H9 (cell line): ENCODE data around the gene ESRRB. TPM values are rescaled to one million over a fixed set of nuclear protein-coding genes. Genes with fewer than 3 reads are reported as not detected.

Experiments
- DNase-seq: peaks from one replicate; pipeline ENCODE4 v3.0.0-alpha.2; 2017
- H2AFZ ChIP-seq: one replicate; pipeline ENCODE4 v1.6.1; 2013; ENCODE audit warnings: mild to moderate bottlenecking, low read length, control low read depth, moderate library complexity
- H2AK5ac ChIP-seq: 2 replicates; pipeline ENCODE4 v1.6.1; 2013; ENCODE audit warnings: low read length, control low read depth, mixed read lengths; ENCODE audit not compliant: insufficient read length
- H2BK120ac ChIP-seq: one replicate; pipeline ENCODE4 v1.6.1; 2013; ENCODE audit warnings: low read depth, mild to moderate bottlenecking, low read length, control low read depth, inconsistent platforms; ENCODE audit not compliant: poor library complexity, severe bottlenecking
- H2BK12ac ChIP-seq: 2 replicates; pipeline ENCODE4 v1.6.1; 2013; ENCODE audit warnings: low read length, control low read depth, mixed read lengths, low read depth; ENCODE audit not compliant: insufficient read length
- H2BK15ac ChIP-seq: 2 replicates; pipeline ENCODE4 v1.6.1; 2013; ENCODE audit warnings: low read depth, low read length, control low read depth
- H2BK20ac ChIP-seq: one replicate; pipeline ENCODE4 v1.6.1; 2013; ENCODE audit warnings: low read depth, mild to moderate bottlenecking, low read length, control low read depth, inconsistent platforms; ENCODE audit not compliant: poor library complexity, severe bottlenecking
- H2BK5ac ChIP-seq: 2 replicates; pipeline ENCODE4 v1.6.1; 2013; ENCODE audit warnings: low read length, control low read depth, mixed read lengths; ENCODE audit not compliant: insufficient read length
- H3K14ac ChIP-seq: 2 replicates; pipeline ENCODE4 v1.6.1; 2013; ENCODE audit warnings: low read length, control low read depth; ENCODE audit not compliant: insufficient read depth
- H3K18ac ChIP-seq: 2 replicates; pipeline ENCODE4 v1.6.1; 2013; ENCODE audit warnings: low read depth, mild to moderate bottlenecking, mixed read lengths, low read length, control low read depth; ENCODE audit not compliant: insufficient read length
- H3K23ac ChIP-seq: 2 replicates; pipeline ENCODE4 v1.6.1; 2013; ENCODE audit warnings: low read length, control low read depth, mixed read lengths, low read depth; ENCODE audit not compliant: insufficient read length
- H3K23me2 ChIP-seq: 2 replicates; pipeline ENCODE4 v1.6.1; 2013; ENCODE audit warnings: low read depth, mild to moderate bottlenecking, mixed read lengths, low read length, control low read depth; ENCODE audit not compliant: insufficient read length, poor library complexity, severe bottlenecking
- H3K27ac ChIP-seq: 2 replicates; pipeline ENCODE4 v1.5.1; 2013; ENCODE audit warnings: low read length, control low read depth, mixed read lengths, low read depth; ENCODE audit not compliant: insufficient read length
- H3K27me3 ChIP-seq: 2 replicates; pipeline ENCODE4 v1.6.1; 2013; ENCODE audit warnings: low read length, control low read depth, inconsistent platforms; ENCODE audit not compliant: insufficient read depth
- H3K4ac ChIP-seq: 2 replicates; pipeline ENCODE4 v1.6.1; 2013; ENCODE audit warnings: low read depth, mild to moderate bottlenecking, control low read depth, inconsistent platforms, low read length, moderate library complexity
- H3K4me1 ChIP-seq: 2 replicates; pipeline ENCODE4 v1.6.1; 2013; ENCODE audit warnings: low read length, control low read depth, inconsistent platforms; ENCODE audit not compliant: insufficient read depth
- H3K4me2 ChIP-seq: 2 replicates; pipeline ENCODE4 v1.6.1; 2013; ENCODE audit warnings: low read length, control low read depth, mixed read lengths; ENCODE audit not compliant: insufficient read length, insufficient read depth
- H3K56ac ChIP-seq: 2 replicates; pipeline ENCODE4 v1.6.1; 2013; ENCODE audit warnings: low read depth, mild to moderate bottlenecking, mixed read lengths, low read length, control low read depth; ENCODE audit not compliant: insufficient read length
- H3K79me1 ChIP-seq: 2 replicates; pipeline ENCODE4 v1.6.1; 2013; ENCODE audit warnings: low read depth, mild to moderate bottlenecking, moderate library complexity, low read length, control low read depth, inconsistent platforms; ENCODE audit not compliant: insufficient read depth, poor library complexity, severe bottlenecking
- H3K79me2 ChIP-seq: 2 replicates; pipeline ENCODE4 v1.6.1; 2013; ENCODE audit warnings: low read length, control low read depth, inconsistent platforms; ENCODE audit not compliant: insufficient read depth
- H3K9ac ChIP-seq: 2 replicates; pipeline ENCODE4 v1.6.1; 2013; ENCODE audit warnings: low read length, control low read depth, mixed read lengths; ENCODE audit not compliant: insufficient read length; ENCODE audit errors: extremely low read depth
- H3K9me3 ChIP-seq: one replicate; pipeline ENCODE4 v1.6.1; 2013; ENCODE audit warnings: low read depth, low read length, inconsistent platforms; ENCODE audit not compliant: control insufficient read depth
- H3T11ph ChIP-seq: one replicate; pipeline ENCODE4 v1.6.1; 2013; ENCODE audit warnings: mild to moderate bottlenecking, low read length, control low read depth, inconsistent platforms
- H4K20me1 ChIP-seq: one replicate; pipeline ENCODE4 v1.6.1; 2013; ENCODE audit not compliant: control insufficient read depth, insufficient read length, insufficient read depth
- H4K5ac ChIP-seq: 2 replicates; pipeline ENCODE4 v1.6.1; 2013; ENCODE audit warnings: low read depth, mild to moderate bottlenecking, mixed read lengths, low read length, control low read depth; ENCODE audit not compliant: insufficient read length
- H4K8ac ChIP-seq: replicated peaks from 2 replicates; pipeline ENCODE4 v1.6.1; 2013; ENCODE audit warnings: low read length, control low read depth, mixed read lengths, low read depth; ENCODE audit not compliant: insufficient read length
- H4K91ac ChIP-seq: 2 replicates; pipeline ENCODE4 v1.6.1; 2013; ENCODE audit warnings: low read depth, mild to moderate bottlenecking, moderate library complexity, mixed read lengths, low read length, control low read depth; ENCODE audit not compliant: insufficient read length
- H3K27ac Mint-ChIP-seq, 3 experiments: 2 replicates in 2 of 3; 3 replicates in 1 of 3; pipeline ENCODE4 v1.8.0; 2020 to 2021; ENCODE audit warnings: mixed read lengths in 3 of 3, mild to moderate bottlenecking in 1 of 3, moderate library complexity in 1 of 3
- H3K27me3 Mint-ChIP-seq: 2 replicates; pipeline ENCODE4 v1.8.0; 2021; ENCODE audit warnings: low read depth, mild to moderate bottlenecking, moderate library complexity, mixed read lengths
- H3K36me3 Mint-ChIP-seq, 3 experiments: 2 replicates in 2 of 3; 3 replicates in 1 of 3; pipeline ENCODE4 v1.8.0; 2020 to 2021; ENCODE audit warnings: low read depth in 3 of 3, mixed read lengths in 3 of 3; ENCODE audit not compliant: insufficient read depth in 1 of 3
- H3K4me1 Mint-ChIP-seq, 2 experiments: 2 replicates each; pipeline ENCODE4 v1.8.0; 2020; ENCODE audit warnings: mixed read lengths in 2 of 2
- H3K4me3 Mint-ChIP-seq, 2 experiments: 2 replicates in 1 of 2; 3 replicates in 1 of 2; pipeline ENCODE4 v1.8.0; 2020 to 2021; ENCODE audit warnings: mild to moderate bottlenecking in 2 of 2, mixed read lengths in 2 of 2, moderate library complexity in 1 of 2
- H3K9me3 Mint-ChIP-seq, 2 experiments: 2 replicates in 1 of 2; 3 replicates in 1 of 2; pipeline ENCODE4 v1.8.0; 2020; ENCODE audit warnings: mild to moderate bottlenecking in 2 of 2, mixed read lengths in 2 of 2, moderate library complexity in 1 of 2
- CTCF ChIP-seq: fragments of 200-600 bp; sonication (generic); conservative IDR thresholded peaks from 3 replicates; pipeline ENCODE4 v1.8.0; 2021; ENCODE audit warnings: antibody characterized with exemption, mild to moderate bottlenecking
- WGBS: extraction: QIAGEN DNeasy Blood & Tissue Kit; methylation state at CpG from one replicate; pipeline ENCODE4 v1.1.7; 2013; ENCODE audit warnings: missing lambda C conversion rate, low lambda C conversion rate, mixed read lengths; ENCODE audit not compliant: insufficient read length; ENCODE audit errors: extremely low coverage; 5-methylcytosine and 5-hydroxymethylcytosine counted together
- total RNA-seq: library from RNA; stranded (reverse); gene quantifications from 2 replicates; pipeline ENCODE4 v1.2.1, GENCODE V29; 2021

The ESRRB gene
- total RNA-seq, 1 experiment from 2014 or later: 0.11 TPM

- no peaks in the 10 kb centered on the region for H3K9me3 ChIP-seq
- Mint-ChIP-seq H3K36me3 (no peaks in the 10 kb centered on the region), H3K27me3 (no peaks in the 10 kb centered on the region), H3K4me1 (peaks cover 3 to 17% of the 10 kb centered on the region in 2 experiments; a peak in 3 of 4 replicates), H3K27ac (no peak overlapping the region), H3K9me3 (no peaks in the 10 kb centered on the region), H3K4me3 (no peak overlapping the region)
- no peaks in the 10 kb centered on the region for H3K4me1 ChIP-seq
- H3K4me2 ChIP-seq: no peak overlapping the region
- no peaks in the 10 kb centered on the region for H3K79me1 ChIP-seq
- WGBS: no CpG with 5 or more reads among the region's 2 CpGs
- H4K20me1 ChIP-seq: no peaks in the 10 kb centered on the region
- H3K18ac ChIP-seq: no peak overlapping the region
- H2BK12ac ChIP-seq: no peak overlapping the region
- no peaks in the 10 kb centered on the region for H3K27me3 ChIP-seq
- H4K5ac ChIP-seq: no peak overlapping the region
- no peaks in the 10 kb centered on the region for H3K79me2 ChIP-seq
- no peak overlapping the region for H3K56ac ChIP-seq
- no peak overlapping the region for H3K27ac ChIP-seq
- H2AFZ ChIP-seq: no peak overlapping the region
- H3K23me2 ChIP-seq: no peaks in the 10 kb centered on the region
- H3K23ac ChIP-seq: no peak overlapping the region
- no peak overlapping the region for H2BK120ac ChIP-seq
- H3K4ac ChIP-seq: no peak overlapping the region
- no peak overlapping the region for H2BK15ac ChIP-seq
- no peak overlapping the region for H3T11ph ChIP-seq
- H2BK20ac ChIP-seq: no peak overlapping the region
- DNase-seq: no peak
- no peak overlapping the region for H3K14ac ChIP-seq
- H3K9ac ChIP-seq: no peak overlapping the region
- H2BK5ac ChIP-seq: no peak overlapping the region
- no peak for TF ChIP-seq CTCF
- no peak overlapping the region for H4K8ac ChIP-seq
- no peak overlapping the region for H4K91ac ChIP-seq
- no peak overlapping the region for H2AK5ac ChIP-seq
Measured at GRCh38 chr14:76490111-76490510, 114.2 kb downstream of the ESRRB start.
